Liver (tissue), 3 donors: Measurements from ENCODE around the gene PTCH2.
A peak's percentile ranks its signal among the peaks of the same experiment; 100 is the strongest.

Source experiments
- FOXA1 ChIP-seq: IDR thresholded peaks from 2 replicates; pipeline ENCODE4 v1.6.1; 2016; ENCODE audit warnings: antibody characterized with exemption
- GABPA ChIP-seq, 2 donors: IDR thresholded peaks in 1 of 2; conservative IDR thresholded peaks in 1 of 2; 2 replicates each; pipeline ENCODE4 v1.6.1; 2016; ENCODE audit warnings: antibody characterized with exemption in 2 of 2, mild to moderate bottlenecking in 1 of 2, moderate library complexity in 1 of 2
- SP1 ChIP-seq: IDR thresholded peaks from 2 replicates; pipeline ENCODE4 v1.6.1; 2018; ENCODE audit warnings: antibody characterized with exemption, mild to moderate bottlenecking
- TAF1 ChIP-seq: conservative IDR thresholded peaks from 2 replicates; pipeline ENCODE4 v1.6.1; 2016; ENCODE audit warnings: antibody characterized with exemption, mild to moderate bottlenecking
- YY1 ChIP-seq: IDR thresholded peaks from 2 replicates; pipeline ENCODE4 v1.6.1; 2016; ENCODE audit warnings: antibody characterized with exemption, mild to moderate bottlenecking
- TF ChIP-seq, protein P1 (sequence below): fragments of 150-350 bp; IDR thresholded peaks from 2 replicates; pipeline ENCODE4 v1.5.1; 2017; ENCODE audit warnings: improper control_type of control experiment, low read depth, low read length; ENCODE audit not compliant: missing input control
- TF ChIP-seq, protein P2 (sequence below): IDR thresholded peaks from 2 replicates; pipeline ENCODE4 v1.6.1; 2016; ENCODE audit warnings: antibody characterized with exemption
- TF ChIP-seq, protein P3 (sequence below): IDR thresholded peaks from 2 replicates; pipeline ENCODE4 v1.6.1; 2016; ENCODE audit warnings: antibody characterized with exemption, mild to moderate bottlenecking
- TF ChIP-seq, protein P4 (sequence below): IDR thresholded peaks from 2 replicates; pipeline ENCODE4 v1.6.1; 2016; ENCODE audit warnings: antibody characterized with exemption
- donor health status: healthy.
- donor health status: healthy.

DNA sequence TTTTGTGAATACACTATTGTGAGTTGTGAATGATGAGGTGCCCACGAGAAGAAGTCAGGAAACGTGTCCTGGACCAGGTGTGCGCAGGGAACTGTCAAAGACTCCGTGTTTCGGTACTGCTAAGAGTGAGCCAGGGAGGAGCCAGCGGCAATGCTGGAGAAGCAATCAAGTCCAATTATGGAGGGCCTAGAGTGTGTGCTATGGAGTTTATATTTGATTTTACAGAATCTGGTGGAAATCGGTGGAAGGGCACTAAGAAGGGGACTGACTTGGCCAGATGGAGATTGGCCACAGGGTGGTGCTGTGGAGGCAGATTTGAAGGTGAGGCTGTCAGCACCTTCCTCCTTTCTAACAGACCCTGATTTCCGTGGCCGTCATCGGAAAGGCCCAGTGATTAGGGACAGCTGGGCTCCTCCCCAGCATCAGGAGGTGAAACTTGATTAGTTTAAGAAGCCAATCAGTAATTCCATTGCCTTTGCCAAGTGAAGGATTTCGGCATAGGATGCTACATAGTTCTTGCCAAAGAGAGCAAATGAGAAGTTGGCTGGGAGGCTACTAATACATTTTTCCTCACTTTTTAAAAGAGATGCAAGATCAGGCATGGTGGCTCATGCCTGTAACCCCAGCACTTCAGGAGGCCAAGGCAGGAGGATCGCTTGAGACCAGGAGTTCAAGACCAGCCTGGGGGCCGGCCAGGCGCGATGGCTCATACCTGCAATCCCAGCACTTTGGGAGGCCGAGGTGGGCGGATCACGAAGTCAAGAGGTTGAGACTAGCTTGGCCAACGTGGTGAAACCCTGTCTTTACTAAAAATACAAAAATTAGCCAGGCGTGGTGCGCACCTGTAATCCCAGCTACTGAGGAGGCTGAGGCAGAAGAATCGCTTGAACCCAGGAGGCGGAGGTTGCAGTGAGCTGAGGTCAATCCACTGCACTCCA lies 7.0 kb downstream of the PTCH2 start:
- TF ChIP-seq, protein P1, sequence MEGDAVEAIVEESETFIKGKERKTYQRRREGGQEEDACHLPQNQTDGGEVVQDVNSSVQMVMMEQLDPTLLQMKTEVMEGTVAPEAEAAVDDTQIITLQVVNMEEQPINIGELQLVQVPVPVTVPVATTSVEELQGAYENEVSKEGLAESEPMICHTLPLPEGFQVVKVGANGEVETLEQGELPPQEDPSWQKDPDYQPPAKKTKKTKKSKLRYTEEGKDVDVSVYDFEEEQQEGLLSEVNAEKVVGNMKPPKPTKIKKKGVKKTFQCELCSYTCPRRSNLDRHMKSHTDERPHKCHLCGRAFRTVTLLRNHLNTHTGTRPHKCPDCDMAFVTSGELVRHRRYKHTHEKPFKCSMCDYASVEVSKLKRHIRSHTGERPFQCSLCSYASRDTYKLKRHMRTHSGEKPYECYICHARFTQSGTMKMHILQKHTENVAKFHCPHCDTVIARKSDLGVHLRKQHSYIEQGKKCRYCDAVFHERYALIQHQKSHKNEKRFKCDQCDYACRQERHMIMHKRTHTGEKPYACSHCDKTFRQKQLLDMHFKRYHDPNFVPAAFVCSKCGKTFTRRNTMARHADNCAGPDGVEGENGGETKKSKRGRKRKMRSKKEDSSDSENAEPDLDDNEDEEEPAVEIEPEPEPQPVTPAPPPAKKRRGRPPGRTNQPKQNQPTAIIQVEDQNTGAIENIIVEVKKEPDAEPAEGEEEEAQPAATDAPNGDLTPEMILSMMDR = peak; percentile 79
- no peak for TF ChIP-seq YY1
- TF ChIP-seq, protein P2, sequence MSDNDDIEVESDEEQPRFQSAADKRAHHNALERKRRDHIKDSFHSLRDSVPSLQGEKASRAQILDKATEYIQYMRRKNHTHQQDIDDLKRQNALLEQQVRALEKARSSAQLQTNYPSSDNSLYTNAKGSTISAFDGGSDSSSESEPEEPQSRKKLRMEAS = no peak
- TF ChIP-seq TAF1 = no peak
- TF ChIP-seq, protein P3, sequence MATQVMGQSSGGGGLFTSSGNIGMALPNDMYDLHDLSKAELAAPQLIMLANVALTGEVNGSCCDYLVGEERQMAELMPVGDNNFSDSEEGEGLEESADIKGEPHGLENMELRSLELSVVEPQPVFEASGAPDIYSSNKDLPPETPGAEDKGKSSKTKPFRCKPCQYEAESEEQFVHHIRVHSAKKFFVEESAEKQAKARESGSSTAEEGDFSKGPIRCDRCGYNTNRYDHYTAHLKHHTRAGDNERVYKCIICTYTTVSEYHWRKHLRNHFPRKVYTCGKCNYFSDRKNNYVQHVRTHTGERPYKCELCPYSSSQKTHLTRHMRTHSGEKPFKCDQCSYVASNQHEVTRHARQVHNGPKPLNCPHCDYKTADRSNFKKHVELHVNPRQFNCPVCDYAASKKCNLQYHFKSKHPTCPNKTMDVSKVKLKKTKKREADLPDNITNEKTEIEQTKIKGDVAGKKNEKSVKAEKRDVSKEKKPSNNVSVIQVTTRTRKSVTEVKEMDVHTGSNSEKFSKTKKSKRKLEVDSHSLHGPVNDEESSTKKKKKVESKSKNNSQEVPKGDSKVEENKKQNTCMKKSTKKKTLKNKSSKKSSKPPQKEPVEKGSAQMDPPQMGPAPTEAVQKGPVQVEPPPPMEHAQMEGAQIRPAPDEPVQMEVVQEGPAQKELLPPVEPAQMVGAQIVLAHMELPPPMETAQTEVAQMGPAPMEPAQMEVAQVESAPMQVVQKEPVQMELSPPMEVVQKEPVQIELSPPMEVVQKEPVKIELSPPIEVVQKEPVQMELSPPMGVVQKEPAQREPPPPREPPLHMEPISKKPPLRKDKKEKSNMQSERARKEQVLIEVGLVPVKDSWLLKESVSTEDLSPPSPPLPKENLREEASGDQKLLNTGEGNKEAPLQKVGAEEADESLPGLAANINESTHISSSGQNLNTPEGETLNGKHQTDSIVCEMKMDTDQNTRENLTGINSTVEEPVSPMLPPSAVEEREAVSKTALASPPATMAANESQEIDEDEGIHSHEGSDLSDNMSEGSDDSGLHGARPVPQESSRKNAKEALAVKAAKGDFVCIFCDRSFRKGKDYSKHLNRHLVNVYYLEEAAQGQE = no peak
- TF ChIP-seq, protein P4, sequence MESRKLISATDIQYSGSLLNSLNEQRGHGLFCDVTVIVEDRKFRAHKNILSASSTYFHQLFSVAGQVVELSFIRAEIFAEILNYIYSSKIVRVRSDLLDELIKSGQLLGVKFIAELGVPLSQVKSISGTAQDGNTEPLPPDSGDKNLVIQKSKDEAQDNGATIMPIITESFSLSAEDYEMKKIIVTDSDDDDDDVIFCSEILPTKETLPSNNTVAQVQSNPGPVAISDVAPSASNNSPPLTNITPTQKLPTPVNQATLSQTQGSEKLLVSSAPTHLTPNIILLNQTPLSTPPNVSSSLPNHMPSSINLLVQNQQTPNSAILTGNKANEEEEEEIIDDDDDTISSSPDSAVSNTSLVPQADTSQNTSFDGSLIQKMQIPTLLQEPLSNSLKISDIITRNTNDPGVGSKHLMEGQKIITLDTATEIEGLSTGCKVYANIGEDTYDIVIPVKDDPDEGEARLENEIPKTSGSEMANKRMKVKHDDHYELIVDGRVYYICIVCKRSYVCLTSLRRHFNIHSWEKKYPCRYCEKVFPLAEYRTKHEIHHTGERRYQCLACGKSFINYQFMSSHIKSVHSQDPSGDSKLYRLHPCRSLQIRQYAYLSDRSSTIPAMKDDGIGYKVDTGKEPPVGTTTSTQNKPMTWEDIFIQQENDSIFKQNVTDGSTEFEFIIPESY = no peak
- no peak for TF ChIP-seq SP1
- no peak for TF ChIP-seq GABPA (IDR thresholded peaks at IDR 0.05 in 1 of 2, conservative IDR thresholded peaks at IDR 0.05 in 1 of 2)
- no peak for TF ChIP-seq FOXA1
